SK-N-SH (cell line): ENCODE measurements around the gene DLX4. TPM values are rescaled to one million over a fixed set of nuclear protein-coding genes. Genes with fewer than 3 reads are reported as not detected.
A peak's percentile ranks its signal among the peaks of the same experiment; 100 is the strongest.

Experiments used
- CTCF ChIA-PET: fragments of 300-600, 350-600 bp; formaldehyde crosslinking; extraction: SDS; loops from one replicate; lab custom pipeline; 2021; lab: Yijun Ruan, JAX
- POLR2A ChIA-PET: fragments of 350-600 bp; sonication (Branson Sonifier 250); formaldehyde crosslinking; extraction: SDS; loops from one replicate; lab custom pipeline; 2020; ENCODE audit warnings: antibody characterized with exemption, inconsistent platforms; lab: Yijun Ruan, JAX
- DNase-seq: peaks from one replicate; pipeline ENCODE4 v3.0.0; 2012
- H2AFZ ChIP-seq: fragments of 200-600 bp; sonication (generic); 2 replicates; pipeline ENCODE4 v1.8.1; 2016; ENCODE audit warnings: antibody characterized with exemption, mild to moderate bottlenecking, low read depth
- H3F3A ChIP-seq: fragments of 200-600 bp; sonication (generic); replicated peaks from 2 replicates; pipeline ENCODE3; 2016; ENCODE audit warnings: antibody characterized with exemption, mild to moderate bottlenecking; ENCODE audit not compliant: insufficient read depth
- H3K27ac ChIP-seq, 2 experiments: fragments of 200-500 bp in 1 of 2; fragments of 200-600 bp in 1 of 2; sonication (Bioruptor generic) in 1 of 2; sonication (generic), shearing (Covaris generic) in 1 of 2; 2 replicates each; pipeline versions ENCODE4 v1.5.1 to v1.6.1; 2014 to 2016; ENCODE audit warnings: low read depth in 2 of 2, inconsistent platforms in 1 of 2, low read length in 1 of 2, mild to moderate bottlenecking in 1 of 2, mixed read lengths in 1 of 2
- H3K27me3 ChIP-seq: fragments of 200-600 bp; sonication (generic), shearing (Covaris generic); 2 replicates; pipeline ENCODE4 v1.6.1; 2016; ENCODE audit warnings: mixed run types; ENCODE audit not compliant: insufficient read depth
- H3K36me3 ChIP-seq, 2 experiments: fragments of 200-500 bp in 1 of 2; fragments of 200-600 bp in 1 of 2; sonication (Bioruptor generic) in 1 of 2; sonication (generic) in 1 of 2; replicated peaks in 1 of 2; 2 replicates each; pipeline versions ENCODE3 to v1.5.1; 2014 to 2016; ENCODE audit warnings: low read length in 1 of 2, mild to moderate bottlenecking in 1 of 2; ENCODE audit not compliant: insufficient read depth in 2 of 2, control insufficient read depth in 1 of 2
- H3K4me1 ChIP-seq, 2 experiments: fragments of 200-500 bp in 1 of 2; fragments of 200-600 bp in 1 of 2; sonication (Bioruptor generic) in 1 of 2; sonication (generic), shearing (Covaris generic) in 1 of 2; 2 replicates each; pipeline versions ENCODE4 v1.5.1 to v1.6.1; 2014 to 2016; ENCODE audit warnings: low read depth in 1 of 2, low read length in 1 of 2, mixed run types in 1 of 2; ENCODE audit not compliant: insufficient read depth in 2 of 2, control insufficient read depth in 1 of 2
- H3K4me2 ChIP-seq: fragments of 200-600 bp; sonication (generic), shearing (Covaris generic); 2 replicates; pipeline ENCODE4 v1.6.1; 2017; ENCODE audit warnings: mixed run types
- H3K4me3 ChIP-seq, 2 experiments: fragments of 200-500 bp in 1 of 2; fragments of 200-600 bp in 1 of 2; sonication (Bioruptor generic) in 1 of 2; sonication (generic), shearing (Covaris generic) in 1 of 2; 2 replicates each; pipeline versions ENCODE4 v1.5.1 to v1.8.1; 2014 to 2016; ENCODE audit warnings: low read depth in 2 of 2, inconsistent platforms in 1 of 2, low read length in 1 of 2, mild to moderate bottlenecking in 1 of 2, mixed read lengths in 1 of 2, moderate library complexity in 1 of 2
- H3K79me2 ChIP-seq: fragments of 200-600 bp; sonication (generic); 2 replicates; pipeline ENCODE4 v1.8.1; 2017; ENCODE audit warnings: mild to moderate bottlenecking; ENCODE audit not compliant: insufficient read depth
- H3K9ac ChIP-seq: fragments of 200-600 bp; sonication (generic); 2 replicates; pipeline ENCODE4 v1.6.1; 2017; ENCODE audit warnings: mixed run types
- H3K9me2 ChIP-seq: fragments of 200-600 bp; sonication (generic); 2 replicates; pipeline ENCODE4 v1.6.1; 2017; ENCODE audit warnings: mixed run types
- H3K9me3 ChIP-seq: fragments of 200-600 bp; sonication (generic); 2 replicates; pipeline ENCODE4 v1.6.1; 2017; ENCODE audit warnings: mixed run types, mild to moderate bottlenecking, moderate library complexity
- H4K20me1 ChIP-seq: fragments of 200-600 bp; sonication (generic); 2 replicates; pipeline ENCODE4 v1.6.1; 2017; ENCODE audit warnings: mild to moderate bottlenecking, mixed run types; ENCODE audit not compliant: insufficient read depth
- EZH2phosphoT487 ChIP-seq: fragments of 200-600 bp; sonication (generic); IDR thresholded peaks from 2 replicates; pipeline ENCODE4 v1.6.1; 2017; ENCODE audit warnings: low read depth, mixed run types, mild to moderate bottlenecking, antibody characterized with exemption, moderate library complexity, borderline replicate concordance
- FOXM1 ChIP-seq: IDR thresholded peaks from 2 replicates; pipeline ENCODE4 v1.4.0; 2012; ENCODE audit warnings: low read depth, mild to moderate bottlenecking
- GABPA ChIP-seq: IDR thresholded peaks from 2 replicates; pipeline ENCODE4 v1.4.0; 2012; ENCODE audit warnings: low read depth, mild to moderate bottlenecking
- JUND ChIP-seq: IDR thresholded peaks from 2 replicates; pipeline ENCODE4 v1.4.0; 2012
- RCOR1 ChIP-seq: fragments of 150-350 bp; IDR thresholded peaks from 2 replicates; pipeline ENCODE4 v1.6.1; 2017; ENCODE audit warnings: antibody characterized with exemption, low read length
- TCF12 ChIP-seq: IDR thresholded peaks from 2 replicates; pipeline ENCODE4 v1.4.0; 2012
- USF2 ChIP-seq: fragments of 150-350 bp; IDR thresholded peaks from 2 replicates; pipeline ENCODE4 v1.6.1; 2017; ENCODE audit warnings: antibody characterized with exemption, low read length, low read depth, borderline replicate concordance
- YY1 ChIP-seq: IDR thresholded peaks from 2 replicates; pipeline ENCODE4 v1.4.0; 2012; ENCODE audit warnings: low read depth, mild to moderate bottlenecking
- WGBS: methylation state at CpG from one replicate; pipeline ENCODE4 v1.1.6; 2017; ENCODE audit warnings: low lambda C conversion rate; 5-methylcytosine and 5-hydroxymethylcytosine counted together
- polyA plus RNA-seq, 3 experiments: library from polyadenylated mRNA; depleted of rRNA; stranded (reverse); fragments of >200 nt; gene quantifications; 2 replicates each; pipeline ENCODE4 v1.2.3, GENCODE V29; 2012

The DLX4 gene
- polyA plus RNA-seq, 1 of the 3 experiments (the other 2 are of a cell fraction) = 0.10 TPM

- H3K27me3 ChIP-seq = peaks cover 80% of the 10 kb centered on the region
- TF ChIP-seq EZH2phosphoT487 (peak; percentile 94; the same call in 1 of the 2 replicates), YY1 (no peak), GABPA (no peak), JUND (no peak), USF2 (no peak)
- H2AFZ ChIP-seq = 0 out of 2 replicates have a peak overlapping the region, but pooled peaks have one; percentile 8
- H3K4me1 ChIP-seq = peaks cover 6 to 12% of the 10 kb centered on the region in 2 experiments; a peak in 1 of 4 replicates
- 21% methylated on average over 50 of the region's 50 CpGs for WGBS
- no peak overlapping the region for H3K9ac ChIP-seq
- H3K4me3 ChIP-seq = peak overlapping the region; percentile 32 to 48; a peak in 3 of 4 replicates
- CTCF ChIA-PET = interaction anchor here (0.7 to 30.0 kb wide), 16 partner anchors 12 to 774 kb away, joined by 3 to 1665 read pairs (median 4); partner anchors contain the start of genes DLX4, ITGA3 and TAC4
- H3K79me2 ChIP-seq = no peaks in the 10 kb centered on the region
- DNase-seq = peak; percentile 36
- H3K4me2 ChIP-seq = peak overlapping the region; percentile 78
- no peaks in the 10 kb centered on the region for H3K9me3 ChIP-seq
- no peaks in the 10 kb centered on the region; the same call in 1 of the 2 replicates for H4K20me1 ChIP-seq
- no peaks in the 10 kb centered on the region for H3K36me3 ChIP-seq
- no peak overlapping the region for H3K27ac ChIP-seq
- POLR2A ChIA-PET = interaction anchor here (0.7 to 1.3 kb wide), 3 partner anchors 112 to 158 kb away, joined by 3 to 4 read pairs (median 3); no protein-coding TSS in a partner anchor
- H3K9me2 ChIP-seq = no peaks in the 10 kb centered on the region
- H3F3A ChIP-seq = peaks cover 13% of the 10 kb centered on the region
Observed at GRCh38 chr17:49994085-49995054, 25.4 kb downstream of the DLX4 start.

GRCh38 chr17:49995055-49995738 is 26.2 kb downstream of the DLX4 start, which contains the start of gene DLX3:
Gene DLX3, minus strand, starts transcription at chr17:49995224. Its CDS starts 226 bp downstream, at chr17:49994998.
- TF ChIP-seq TCF12 (no peak), FOXM1 (no peak), RCOR1 (no peak)
- no peaks in the 10 kb centered on the region for H3K36me3 ChIP-seq
- peak within 1 kb of the TSS in 1 of 2 experiments; percentile 48; a peak in 1 of 4 replicates for H3K4me3 ChIP-seq
- no peaks in the 10 kb centered on the region for H3K9me2 ChIP-seq
- H4K20me1 ChIP-seq = no peaks in the 10 kb centered on the region; the same call in 1 of the 2 replicates
- H3F3A ChIP-seq = peaks cover 13% of the 10 kb centered on the region
- H2AFZ ChIP-seq = 0 out of 2 replicates have a peak within 1 kb of the TSS, but pooled peaks have one; percentile 8
- ChIA-PET POLR2A (interaction anchor here (0.7 to 1.3 kb wide), 3 partner anchors 113 to 157 kb away, joined by 3 to 4 read pairs (median 3); no protein-coding TSS in a partner anchor), CTCF (interaction anchor here (0.8 to 30.0 kb wide), 17 partner anchors 11 to 428 kb away, joined by 3 to 1665 read pairs (median 36); partner anchors contain the start of genes DLX4, ITGA3 and TAC4)
- DNase-seq = peak; percentile 81
- peaks cover 6 to 12% of the 10 kb centered on the region in 2 experiments; a peak in 1 of 4 replicates for H3K4me1 ChIP-seq
- H3K9me3 ChIP-seq = no peaks in the 10 kb centered on the region
- no peaks in the 10 kb centered on the region for H3K79me2 ChIP-seq
- peaks cover 79% of the 10 kb centered on the region for H3K27me3 ChIP-seq
- WGBS = 5% methylated on average over 27 of the region's 29 CpGs
- H3K27ac ChIP-seq = no peak within 1 kb of the TSS
- no peak within 1 kb of the TSS for H3K9ac ChIP-seq
- peak within 1 kb of the TSS; percentile 78 for H3K4me2 ChIP-seq
